ENCODE results near the gene MARCHF5. TPM values are rescaled to one million over a fixed set of nuclear protein-coding genes. Genes with fewer than 3 reads are reported as not detected.

The MARCHF5 gene
- total RNA-seq, 2 experiments from 2014 or later, result 25.4 to 29.3 TPM

DNA sequence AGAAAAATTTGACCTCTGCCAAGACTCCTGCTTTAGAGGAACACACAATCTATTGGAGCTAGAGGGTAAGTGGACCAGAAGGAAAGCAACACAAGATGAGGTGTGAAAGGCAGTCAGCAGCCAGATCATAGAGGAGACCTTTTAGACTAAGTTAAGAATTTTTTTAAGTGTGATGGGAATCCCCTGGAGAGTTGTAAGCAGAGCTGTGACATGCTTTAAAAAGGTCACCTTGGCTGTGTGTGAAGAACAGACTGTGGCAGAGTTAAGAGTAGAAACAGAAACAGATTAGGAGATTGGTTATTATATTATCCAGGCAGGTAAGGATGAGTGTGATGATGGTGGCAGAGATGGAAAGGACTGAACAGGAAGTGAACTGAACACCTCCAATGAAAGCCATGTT lies 23.6 kb upstream of the MARCHF5 start:
- Mint-ChIP-seq H3K27me3 (no peaks in the 10 kb centered on the region), H3K4me3 (no peak overlapping the region), H3K9me3 (no peaks in the 10 kb centered on the region), H3K36me3 (ENCODE audit: low read depth) (peaks cover 2% of the 10 kb centered on the region), H3K27ac (no peak overlapping the region), H3K4me1 (ENCODE audit: low read depth) (peaks cover 14% of the 10 kb centered on the region)
- ChIA-PET POLR2A (no interaction called here), CTCF (no interaction called here)
- ATAC-seq (peak; percentile 96), DNase-seq (peak; percentile 18)
- TF ChIP-seq, protein P1, sequence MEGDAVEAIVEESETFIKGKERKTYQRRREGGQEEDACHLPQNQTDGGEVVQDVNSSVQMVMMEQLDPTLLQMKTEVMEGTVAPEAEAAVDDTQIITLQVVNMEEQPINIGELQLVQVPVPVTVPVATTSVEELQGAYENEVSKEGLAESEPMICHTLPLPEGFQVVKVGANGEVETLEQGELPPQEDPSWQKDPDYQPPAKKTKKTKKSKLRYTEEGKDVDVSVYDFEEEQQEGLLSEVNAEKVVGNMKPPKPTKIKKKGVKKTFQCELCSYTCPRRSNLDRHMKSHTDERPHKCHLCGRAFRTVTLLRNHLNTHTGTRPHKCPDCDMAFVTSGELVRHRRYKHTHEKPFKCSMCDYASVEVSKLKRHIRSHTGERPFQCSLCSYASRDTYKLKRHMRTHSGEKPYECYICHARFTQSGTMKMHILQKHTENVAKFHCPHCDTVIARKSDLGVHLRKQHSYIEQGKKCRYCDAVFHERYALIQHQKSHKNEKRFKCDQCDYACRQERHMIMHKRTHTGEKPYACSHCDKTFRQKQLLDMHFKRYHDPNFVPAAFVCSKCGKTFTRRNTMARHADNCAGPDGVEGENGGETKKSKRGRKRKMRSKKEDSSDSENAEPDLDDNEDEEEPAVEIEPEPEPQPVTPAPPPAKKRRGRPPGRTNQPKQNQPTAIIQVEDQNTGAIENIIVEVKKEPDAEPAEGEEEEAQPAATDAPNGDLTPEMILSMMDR (IDR thresholded peaks at IDR 0.05), result no peak
- intact Hi-C loops (cut with micrococcal nuclease), result no loop called here

DNA sequence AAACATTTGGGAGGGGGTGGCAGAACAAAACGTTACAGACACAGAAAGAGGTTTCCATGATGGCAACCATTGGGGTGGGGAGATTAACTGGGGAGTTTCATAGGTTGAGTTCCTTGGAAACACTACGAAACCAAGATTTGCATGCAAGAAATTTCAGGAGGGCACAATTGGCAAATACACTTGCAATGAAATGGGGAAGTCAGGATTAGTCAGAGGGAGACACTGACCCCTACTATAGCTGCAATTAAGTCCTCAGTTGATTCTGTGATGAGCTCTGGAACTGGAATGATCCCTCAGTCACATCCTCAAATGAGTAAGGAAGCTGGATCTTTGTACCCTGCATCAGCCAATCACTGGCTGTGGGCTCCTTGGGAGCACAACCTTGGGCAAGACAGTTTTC lies 22.2 kb upstream of the MARCHF5 start:
- TF ChIP-seq, protein P1 (IDR thresholded peaks at IDR 0.05), result no peak
- POLR2A ChIA-PET, result no interaction called here
- Mint-ChIP-seq H3K9me3 (no peaks in the 10 kb centered on the region), H3K27ac (no peak overlapping the region), H3K4me3 (no peak overlapping the region), H3K4me1 (ENCODE audit: low read depth) (peaks cover 14% of the 10 kb centered on the region), H3K27me3 (no peaks in the 10 kb centered on the region), H3K36me3 (ENCODE audit: low read depth) (peaks cover 2% of the 10 kb centered on the region)
- DNase-seq, result no peak
- intact Hi-C loops (cut with micrococcal nuclease), result no loop called here
- ATAC-seq, result no peak
- CTCF ChIA-PET, result no interaction called here

DNA sequence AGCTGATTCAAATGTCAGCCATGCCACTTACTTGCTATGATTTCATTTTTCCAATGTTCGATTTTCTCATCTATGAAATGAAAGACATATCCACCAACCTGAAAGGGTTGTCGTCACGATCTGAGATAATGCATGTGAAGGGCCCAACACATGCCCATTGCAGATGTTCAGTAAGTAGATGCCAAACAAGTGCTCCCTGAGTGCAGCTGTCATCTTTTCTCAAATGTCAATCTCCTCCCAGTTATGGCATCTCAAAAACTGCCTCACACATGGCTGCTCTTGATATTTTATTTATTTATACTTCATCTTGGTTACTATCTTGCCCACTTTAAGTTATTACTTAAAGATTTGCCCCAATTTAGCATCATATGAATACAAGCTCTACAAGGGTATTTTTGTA lies 16.9 kb upstream of the MARCHF5 start:
- DNase-seq, result no peak
- no peak for ATAC-seq
- intact Hi-C loops (cut with micrococcal nuclease), result no loop called here
- Mint-ChIP-seq H3K9me3 (no peaks in the 10 kb centered on the region), H3K4me3 (no peak overlapping the region), H3K27me3 (no peaks in the 10 kb centered on the region), H3K36me3 (ENCODE audit: low read depth) (peaks cover 2% of the 10 kb centered on the region), H3K4me1 (ENCODE audit: low read depth) (no peaks in the 10 kb centered on the region), H3K27ac (no peak overlapping the region)
- POLR2A ChIA-PET, result no interaction called here
- TF ChIP-seq, protein P1 (IDR thresholded peaks at IDR 0.05), result no peak
- CTCF ChIA-PET, result no interaction called here

DNA sequence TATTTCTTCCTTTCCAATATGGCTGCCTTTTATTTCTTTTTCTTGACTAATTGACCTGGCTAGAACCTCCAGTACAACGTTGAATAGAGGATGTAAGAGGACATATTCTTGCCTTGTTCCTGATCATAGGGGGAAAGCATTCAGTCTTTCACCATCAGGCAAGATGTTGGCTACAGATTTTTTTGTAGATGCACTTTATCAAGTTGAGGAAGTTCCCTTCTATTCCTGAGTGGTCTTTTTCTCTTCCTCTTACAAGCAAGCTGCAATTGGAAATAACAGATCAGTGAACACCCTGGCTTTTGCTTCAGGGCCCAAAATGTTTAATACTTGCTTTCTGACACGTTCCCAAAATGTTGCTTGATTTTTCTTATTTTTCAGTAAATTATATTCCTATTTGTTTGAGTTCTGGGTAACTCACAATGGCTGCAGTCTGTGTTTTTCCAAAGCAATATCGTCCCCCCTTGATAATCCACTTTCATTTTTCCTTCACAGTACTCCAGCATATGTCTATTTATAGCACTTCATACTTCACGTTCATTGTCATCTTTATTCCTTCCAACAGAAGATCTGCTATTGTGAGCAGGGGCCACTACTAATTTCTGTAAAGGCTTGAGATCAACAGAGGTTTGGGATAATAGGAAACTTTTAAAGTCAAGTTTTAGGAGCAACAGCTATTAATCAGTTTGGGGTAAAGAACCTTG lies 11.8 kb upstream of the MARCHF5 start:
- ATAC-seq, result no peak
- POLR2A ChIA-PET, result interaction anchor here (0.9 kb wide), 1 partner anchor 10 kb away, joined by 3 read pairs; no protein-coding TSS in a partner anchor
- H3K4me1 Mint-ChIP-seq (ENCODE audit: low read depth), result peaks cover 4% of the 10 kb centered on the region

DNA sequence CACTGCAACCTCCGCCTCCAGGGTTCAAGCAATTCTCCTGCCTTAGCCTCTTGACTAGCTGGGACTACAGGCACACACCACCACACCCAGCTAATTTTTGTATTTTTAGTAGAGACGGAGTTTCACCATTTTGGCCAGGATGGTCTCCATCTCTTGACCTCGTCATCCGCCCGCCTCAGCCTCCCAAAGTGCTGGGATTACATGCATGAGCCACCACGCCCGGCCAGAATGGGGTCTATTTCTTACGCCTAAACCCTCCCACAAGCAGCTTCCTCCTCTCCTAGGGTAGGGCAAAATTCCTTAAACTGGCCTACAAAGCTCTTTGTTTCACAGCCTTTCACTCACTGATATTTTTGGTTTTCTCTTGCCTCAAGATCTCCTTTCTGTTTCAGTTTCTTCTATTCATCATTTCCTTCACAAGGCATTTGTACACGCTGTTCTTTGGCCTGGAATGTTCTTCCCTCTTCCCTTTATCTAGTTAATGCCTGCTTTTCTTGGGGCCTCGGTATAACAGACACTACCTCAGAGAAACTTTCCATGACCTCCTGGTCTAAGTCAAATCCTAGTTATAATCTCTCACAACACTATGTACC lies 6.8 kb upstream of the MARCHF5 start:
- ChIA-PET POLR2A (interaction anchor here (0.6 kb wide), 1 partner anchor 11 kb away, joined by 3 read pairs; no protein-coding TSS in a partner anchor), CTCF (no interaction called here)
- TF ChIP-seq, protein P1 (IDR thresholded peaks at IDR 0.05), result no peak
- Mint-ChIP-seq H3K27ac (no peak overlapping the region), H3K4me1 (ENCODE audit: low read depth) (peaks cover 12% of the 10 kb centered on the region), H3K27me3 (no peaks in the 10 kb centered on the region), H3K9me3 (no peaks in the 10 kb centered on the region), H3K36me3 (ENCODE audit: low read depth) (no peaks in the 10 kb centered on the region), H3K4me3 (no peak overlapping the region)
- DNase-seq (no peak), ATAC-seq (no peak)
- intact Hi-C loops (cut with micrococcal nuclease), result no loop called here

More for the DNA sequence above, 11.8 kb upstream of the MARCHF5 start:
- no peak for DNase-seq
- H3K9me3 Mint-ChIP-seq, result no peaks in the 10 kb centered on the region
- H3K36me3 Mint-ChIP-seq (ENCODE audit: low read depth), result no peaks in the 10 kb centered on the region
- intact Hi-C loops (cut with micrococcal nuclease), result no loop called here
- no peak overlapping the region for H3K4me3 Mint-ChIP-seq
- H3K27ac Mint-ChIP-seq, result no peak overlapping the region
- TF ChIP-seq, protein P1 (IDR thresholded peaks at IDR 0.05), result no peak
- H3K27me3 Mint-ChIP-seq, result no peaks in the 10 kb centered on the region
- CTCF ChIA-PET, result interaction anchor here (0.9 kb wide), 1 partner anchor 26 kb away, joined by 3 read pairs; no protein-coding TSS in a partner anchor

Data from activated CD8-positive, alpha-beta T cell treated with anti-CD3 and anti-CD28 coated beads for 36 hours (primary cell).